GM18499 (cell line): ENCODE results near the gene MAEA.
"Not testable (repeated sequence)": the region's sequence is repeated elsewhere in the genome, so short reads cannot be mapped to it uniquely, and the experiment has no call there.

Source experiments
- ATAC-seq: cut with Tn5 transposase; IDR thresholded peaks from one replicate; pipeline ENCODE4 v1.9.1; 2021; ENCODE audit warnings: moderate number of reproducible peaks; ENCODE audit not compliant: insufficient read depth, unreplicated experiment

Gene MAEA

GRCh38 chr4:1277667-1278665, 11.7 kb upstream of the MAEA start:
- ATAC-seq = no peak

GRCh38 chr4:1279253-1279652, 10.4 kb upstream of the MAEA start:
- ATAC-seq = no peak

GRCh38 chr4:1283711-1284110, 6.0 kb upstream of the MAEA start:
- ATAC-seq = no peak

- no peak for ATAC-seq
These were observed 4.4 kb upstream of the MAEA start for GRCh38 chr4:1285151-1285789.

GRCh38 chr4:1285790-1286553, 3.7 kb upstream of the MAEA start:
- no peak for ATAC-seq

GRCh38 chr4:1288786-1289185, 905 bp upstream of the MAEA start:
- no peak for ATAC-seq

GRCh38 chr4:1290165-1290977, 680 bp downstream of the MAEA start:
- ATAC-seq = no peak

- no peak for ATAC-seq
These were observed 1.4 kb downstream of the MAEA start for GRCh38 chr4:1291091-1291490.

GRCh38 chr4:1291996-1292702, 2.5 kb downstream of the MAEA start:
- no peak for ATAC-seq

- ATAC-seq = not testable (repeated sequence)
These were observed 3.0 kb downstream of the MAEA start for GRCh38 chr4:1292703-1293011.

- no peak for ATAC-seq
These were observed 3.8 kb downstream of the MAEA start for GRCh38 chr4:1293531-1293941.

GRCh38 chr4:1293991-1294390, 4.3 kb downstream of the MAEA start:
- no peak for ATAC-seq

- no peak for ATAC-seq
These were observed 4.7 kb downstream of the MAEA start for GRCh38 chr4:1294424-1294823.

- no peak for ATAC-seq
These were observed 5.2 kb downstream of the MAEA start for GRCh38 chr4:1294891-1295290.

GRCh38 chr4:1295405-1296055, 5.8 kb downstream of the MAEA start:
- no peak for ATAC-seq

- no peak for ATAC-seq
These were observed 6.8 kb downstream of the MAEA start for GRCh38 chr4:1296324-1297022.

- no peak for ATAC-seq
These were observed 7.3 kb downstream of the MAEA start for GRCh38 chr4:1297023-1297395.

GRCh38 chr4:1297456-1298325, 8.0 kb downstream of the MAEA start:
- ATAC-seq = no peak
